SK-N-SH (cell line): ENCODE results near the gene CACNA2D3. TPM values are rescaled to one million over a fixed set of nuclear protein-coding genes. Genes with fewer than 3 reads are reported as not detected.

ENCODE experiments used
- CTCF ChIA-PET: fragments of 300-600, 350-600 bp; formaldehyde crosslinking; extraction: SDS; loops from one replicate; lab custom pipeline; 2021; lab: Yijun Ruan, JAX
- POLR2A ChIA-PET: fragments of 350-600 bp; sonication (Branson Sonifier 250); formaldehyde crosslinking; extraction: SDS; loops from one replicate; lab custom pipeline; 2020; ENCODE audit warnings: antibody characterized with exemption, inconsistent platforms; lab: Yijun Ruan, JAX
- DNase-seq: peaks from one replicate; pipeline ENCODE4 v3.0.0; 2012
- H2AFZ ChIP-seq: fragments of 200-600 bp; sonication (generic); 2 replicates; pipeline ENCODE4 v1.8.1; 2016; ENCODE audit warnings: antibody characterized with exemption, mild to moderate bottlenecking, low read depth
- H3F3A ChIP-seq: fragments of 200-600 bp; sonication (generic); replicated peaks from 2 replicates; pipeline ENCODE3; 2016; ENCODE audit warnings: antibody characterized with exemption, mild to moderate bottlenecking; ENCODE audit not compliant: insufficient read depth
- H3K27ac ChIP-seq, 2 experiments: fragments of 200-500 bp in 1 of 2; fragments of 200-600 bp in 1 of 2; sonication (Bioruptor generic) in 1 of 2; sonication (generic), shearing (Covaris generic) in 1 of 2; 2 replicates each; pipeline versions ENCODE4 v1.5.1 to v1.6.1; 2014 to 2016; ENCODE audit warnings: low read depth in 2 of 2, inconsistent platforms in 1 of 2, low read length in 1 of 2, mild to moderate bottlenecking in 1 of 2, mixed read lengths in 1 of 2
- H3K27me3 ChIP-seq: fragments of 200-600 bp; sonication (generic), shearing (Covaris generic); 2 replicates; pipeline ENCODE4 v1.6.1; 2016; ENCODE audit warnings: mixed run types; ENCODE audit not compliant: insufficient read depth
- H3K36me3 ChIP-seq, 2 experiments: fragments of 200-500 bp in 1 of 2; fragments of 200-600 bp in 1 of 2; sonication (Bioruptor generic) in 1 of 2; sonication (generic) in 1 of 2; replicated peaks in 1 of 2; 2 replicates each; pipeline versions ENCODE3 to v1.5.1; 2014 to 2016; ENCODE audit warnings: low read length in 1 of 2, mild to moderate bottlenecking in 1 of 2; ENCODE audit not compliant: insufficient read depth in 2 of 2, control insufficient read depth in 1 of 2
- H3K4me1 ChIP-seq, 2 experiments: fragments of 200-500 bp in 1 of 2; fragments of 200-600 bp in 1 of 2; sonication (Bioruptor generic) in 1 of 2; sonication (generic), shearing (Covaris generic) in 1 of 2; 2 replicates each; pipeline versions ENCODE4 v1.5.1 to v1.6.1; 2014 to 2016; ENCODE audit warnings: low read depth in 1 of 2, low read length in 1 of 2, mixed run types in 1 of 2; ENCODE audit not compliant: insufficient read depth in 2 of 2, control insufficient read depth in 1 of 2
- H3K4me2 ChIP-seq: fragments of 200-600 bp; sonication (generic), shearing (Covaris generic); 2 replicates; pipeline ENCODE4 v1.6.1; 2017; ENCODE audit warnings: mixed run types
- H3K4me3 ChIP-seq, 2 experiments: fragments of 200-500 bp in 1 of 2; fragments of 200-600 bp in 1 of 2; sonication (Bioruptor generic) in 1 of 2; sonication (generic), shearing (Covaris generic) in 1 of 2; 2 replicates each; pipeline versions ENCODE4 v1.5.1 to v1.8.1; 2014 to 2016; ENCODE audit warnings: low read depth in 2 of 2, inconsistent platforms in 1 of 2, low read length in 1 of 2, mild to moderate bottlenecking in 1 of 2, mixed read lengths in 1 of 2, moderate library complexity in 1 of 2
- H3K79me2 ChIP-seq: fragments of 200-600 bp; sonication (generic); 2 replicates; pipeline ENCODE4 v1.8.1; 2017; ENCODE audit warnings: mild to moderate bottlenecking; ENCODE audit not compliant: insufficient read depth
- H3K9ac ChIP-seq: fragments of 200-600 bp; sonication (generic); 2 replicates; pipeline ENCODE4 v1.6.1; 2017; ENCODE audit warnings: mixed run types
- H3K9me2 ChIP-seq: fragments of 200-600 bp; sonication (generic); 2 replicates; pipeline ENCODE4 v1.6.1; 2017; ENCODE audit warnings: mixed run types
- H3K9me3 ChIP-seq: fragments of 200-600 bp; sonication (generic); 2 replicates; pipeline ENCODE4 v1.6.1; 2017; ENCODE audit warnings: mixed run types, mild to moderate bottlenecking, moderate library complexity
- H4K20me1 ChIP-seq: fragments of 200-600 bp; sonication (generic); 2 replicates; pipeline ENCODE4 v1.6.1; 2017; ENCODE audit warnings: mild to moderate bottlenecking, mixed run types; ENCODE audit not compliant: insufficient read depth
- CHD2 ChIP-seq: fragments of 150-350 bp; IDR thresholded peaks from 2 replicates; pipeline ENCODE4 v1.6.1; 2018; ENCODE audit warnings: low read length; ENCODE audit not compliant: partially characterized antibody
- CTCF ChIP-seq: fragments of 200-600 bp; sonication (generic); IDR thresholded peaks from 2 replicates; pipeline ENCODE4 v1.6.1; 2017; ENCODE audit warnings: antibody characterized with exemption, mild to moderate bottlenecking, moderate library complexity
- ELF1 ChIP-seq: IDR thresholded peaks from 2 replicates; pipeline ENCODE4 v1.4.0; 2012
- EP300 ChIP-seq, 2 experiments: IDR thresholded peaks; 2 replicates each; pipeline versions ENCODE4 v1.4.0 to v1.6.1; 2012; ENCODE audit warnings: borderline replicate concordance in 1 of 2, low read depth in 1 of 2, low read length in 1 of 2
- FOSL2 ChIP-seq: IDR thresholded peaks from 2 replicates; pipeline ENCODE4 v1.4.0; 2012; ENCODE audit warnings: low read depth, mild to moderate bottlenecking, moderate library complexity, borderline replicate concordance
- FOXJ3 ChIP-seq: sonication (generic); formaldehyde crosslinking; IDR thresholded peaks from 2 replicates; pipeline ENCODE4 v1.5.1; 2020; ENCODE audit warnings: mild to moderate bottlenecking, missing genetic modification reagents
- FOXM1 ChIP-seq: IDR thresholded peaks from 2 replicates; pipeline ENCODE4 v1.4.0; 2012; ENCODE audit warnings: low read depth, mild to moderate bottlenecking
- JUND ChIP-seq: IDR thresholded peaks from 2 replicates; pipeline ENCODE4 v1.4.0; 2012
- MEF2A ChIP-seq: IDR thresholded peaks from 2 replicates; pipeline ENCODE4 v1.4.0; 2012; ENCODE audit warnings: low read depth, borderline replicate concordance
- NRF1 ChIP-seq: IDR thresholded peaks from 2 replicates; pipeline ENCODE4 v1.6.1; 2012; ENCODE audit warnings: low read depth, mild to moderate bottlenecking, low read length
- POLR2AphosphoS5 ChIP-seq: IDR thresholded peaks from 2 replicates; pipeline ENCODE4 v1.6.1; 2012; ENCODE audit warnings: low read depth, low read length
- RCOR1 ChIP-seq: fragments of 150-350 bp; IDR thresholded peaks from 2 replicates; pipeline ENCODE4 v1.6.1; 2017; ENCODE audit warnings: antibody characterized with exemption, low read length
- RFX5 ChIP-seq: IDR thresholded peaks from 2 replicates; pipeline ENCODE4 v1.6.1; 2012; ENCODE audit warnings: mild to moderate bottlenecking, improper control_type of control experiment, low read length
- RXRA ChIP-seq: IDR thresholded peaks from 2 replicates; pipeline ENCODE4 v1.4.0; 2012; ENCODE audit warnings: low read depth, mild to moderate bottlenecking, borderline replicate concordance
- TAF1 ChIP-seq: IDR thresholded peaks from 2 replicates; pipeline ENCODE4 v1.6.1; 2012; ENCODE audit warnings: low read depth, mild to moderate bottlenecking, low read length, moderate library complexity, borderline replicate concordance
- TCF12 ChIP-seq: IDR thresholded peaks from 2 replicates; pipeline ENCODE4 v1.4.0; 2012
- TEAD4 ChIP-seq: IDR thresholded peaks from 2 replicates; pipeline ENCODE4 v1.4.0; 2012; ENCODE audit warnings: mild to moderate bottlenecking, borderline replicate concordance; ENCODE audit not compliant: insufficient read depth
- WGBS: methylation state at CpG from one replicate; pipeline ENCODE4 v1.1.6; 2017; ENCODE audit warnings: low lambda C conversion rate; 5-methylcytosine and 5-hydroxymethylcytosine counted together
- polyA plus RNA-seq, 3 experiments: library from polyadenylated mRNA; depleted of rRNA; stranded (reverse); fragments of >200 nt; gene quantifications; 2 replicates each; pipeline ENCODE4 v1.2.3, GENCODE V29; 2012
- TF ChIP-seq, protein P1 (sequence below): IDR thresholded peaks from 2 replicates; pipeline ENCODE4; 2012
- TF ChIP-seq, protein P2 (sequence below): fragments of 150-350 bp; IDR thresholded peaks from 2 replicates; pipeline ENCODE4 v1.6.1; 2016; ENCODE audit warnings: mild to moderate bottlenecking, low read depth, low read length

CACNA2D3 gene
- polyA plus RNA-seq, 1 of the 3 experiments (the other 2 are of a cell fraction) = 0.15 TPM

DNA sequence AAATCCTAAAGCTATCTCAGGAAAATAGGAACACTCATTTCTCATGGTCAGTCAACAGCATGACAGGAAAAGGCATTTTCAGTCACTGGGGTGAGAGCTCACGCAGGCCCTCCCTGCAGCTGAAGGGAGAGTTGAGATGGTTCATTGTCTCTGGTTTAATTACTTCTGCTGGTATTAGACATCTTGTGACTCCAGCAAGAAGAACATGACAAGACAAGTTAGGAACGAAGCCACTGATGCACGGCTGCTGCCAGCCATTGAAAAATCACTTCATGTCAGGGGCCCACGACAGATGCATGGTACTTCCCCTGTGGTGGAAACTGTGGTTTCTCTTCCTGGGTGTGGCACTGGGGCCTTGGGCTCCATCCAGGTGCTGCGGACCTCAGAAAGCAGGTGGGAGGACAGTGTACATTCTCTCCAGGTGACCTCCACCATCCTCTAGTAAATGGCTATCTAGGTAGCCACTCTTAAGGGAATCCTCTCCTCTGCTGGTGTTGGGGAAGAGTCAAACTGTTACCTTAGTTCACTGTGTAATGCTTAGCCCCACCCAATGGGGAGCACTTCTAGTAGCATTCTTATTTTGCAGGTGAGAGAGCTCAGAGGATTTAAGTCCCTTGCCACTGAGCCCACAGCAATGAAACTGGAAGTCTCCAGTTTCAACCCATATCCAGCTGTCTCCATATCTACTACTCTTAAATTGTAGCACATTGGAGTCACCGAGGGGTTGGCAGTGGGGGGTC lies 531.3 kb downstream of the CACNA2D3 start:
- no peak overlapping the region for H2AFZ ChIP-seq
- POLR2A ChIA-PET = no interaction called here
- WGBS = 12% methylated on average over 5 of the region's 6 CpGs

More for the DNA sequence above, 531.3 kb downstream of the CACNA2D3 start:
- H3F3A ChIP-seq = no peaks in the 10 kb centered on the region
- no peak overlapping the region for H3K9ac ChIP-seq
- no peaks in the 10 kb centered on the region for H3K27me3 ChIP-seq
- TF ChIP-seq POLR2AphosphoS5 (no peak), RCOR1 (no peak), FOXM1 (no peak), CHD2 (no peak), ELF1 (no peak), FOXJ3 (CRISPR knock-in tag) (no peak), TEAD4 (no peak), NRF1 (no peak), RXRA (no peak), JUND (no peak), TAF1 (no peak), FOSL2 (no peak), EP300 (IDR thresholded peaks at IDR 0.05; ENCODE audit: borderline replicate concordance in 1 of 2, low read depth in 1 of 2, low read length in 1 of 2) (no peak), RFX5 (no peak), MEF2A (no peak), TCF12 (no peak), CTCF (no peak)
- TF ChIP-seq, protein P1, sequence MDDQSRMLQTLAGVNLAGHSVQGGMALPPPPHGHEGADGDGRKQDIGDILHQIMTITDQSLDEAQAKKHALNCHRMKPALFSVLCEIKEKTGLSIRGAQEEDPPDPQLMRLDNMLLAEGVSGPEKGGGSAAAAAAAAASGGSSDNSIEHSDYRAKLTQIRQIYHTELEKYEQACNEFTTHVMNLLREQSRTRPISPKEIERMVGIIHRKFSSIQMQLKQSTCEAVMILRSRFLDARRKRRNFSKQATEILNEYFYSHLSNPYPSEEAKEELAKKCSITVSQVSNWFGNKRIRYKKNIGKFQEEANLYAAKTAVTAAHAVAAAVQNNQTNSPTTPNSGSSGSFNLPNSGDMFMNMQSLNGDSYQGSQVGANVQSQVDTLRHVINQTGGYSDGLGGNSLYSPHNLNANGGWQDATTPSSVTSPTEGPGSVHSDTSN = no peak
- TF ChIP-seq, protein P2, sequence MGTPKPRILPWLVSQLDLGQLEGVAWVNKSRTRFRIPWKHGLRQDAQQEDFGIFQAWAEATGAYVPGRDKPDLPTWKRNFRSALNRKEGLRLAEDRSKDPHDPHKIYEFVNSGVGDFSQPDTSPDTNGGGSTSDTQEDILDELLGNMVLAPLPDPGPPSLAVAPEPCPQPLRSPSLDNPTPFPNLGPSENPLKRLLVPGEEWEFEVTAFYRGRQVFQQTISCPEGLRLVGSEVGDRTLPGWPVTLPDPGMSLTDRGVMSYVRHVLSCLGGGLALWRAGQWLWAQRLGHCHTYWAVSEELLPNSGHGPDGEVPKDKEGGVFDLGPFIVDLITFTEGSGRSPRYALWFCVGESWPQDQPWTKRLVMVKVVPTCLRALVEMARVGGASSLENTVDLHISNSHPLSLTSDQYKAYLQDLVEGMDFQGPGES = no peak
- no peak for DNase-seq
- H3K79me2 ChIP-seq = no peaks in the 10 kb centered on the region
- no peaks in the 10 kb centered on the region for H3K9me3 ChIP-seq
- no peaks in the 10 kb centered on the region for H3K4me1 ChIP-seq
- no peak overlapping the region for H3K27ac ChIP-seq
- H3K4me2 ChIP-seq = no peak overlapping the region
- CTCF ChIA-PET = no interaction called here
- H3K4me3 ChIP-seq = no peak overlapping the region
- no peaks in the 10 kb centered on the region for H3K36me3 ChIP-seq
- H4K20me1 ChIP-seq = no peaks in the 10 kb centered on the region
- no peaks in the 10 kb centered on the region for H3K9me2 ChIP-seq
